CD4-positive, alpha-beta T cell treated with Interferon alpha-2 for 1 hour (primary cell): ENCODE results near the gene PARVB.

ENCODE experiments used
- DNase-seq, 2 donors: peaks; one replicate each; pipeline ENCODE4 v3.0.0-alpha.2; 2020 to 2022

Gene PARVB

GRCh38 chr22:44137415-44137814 lies 113.3 kb downstream of the PARVB start:
- DNase-seq = no peak

GRCh38 chr22:44139773-44140172 lies 115.7 kb downstream of the PARVB start:
- no peak for DNase-seq

DNA sequence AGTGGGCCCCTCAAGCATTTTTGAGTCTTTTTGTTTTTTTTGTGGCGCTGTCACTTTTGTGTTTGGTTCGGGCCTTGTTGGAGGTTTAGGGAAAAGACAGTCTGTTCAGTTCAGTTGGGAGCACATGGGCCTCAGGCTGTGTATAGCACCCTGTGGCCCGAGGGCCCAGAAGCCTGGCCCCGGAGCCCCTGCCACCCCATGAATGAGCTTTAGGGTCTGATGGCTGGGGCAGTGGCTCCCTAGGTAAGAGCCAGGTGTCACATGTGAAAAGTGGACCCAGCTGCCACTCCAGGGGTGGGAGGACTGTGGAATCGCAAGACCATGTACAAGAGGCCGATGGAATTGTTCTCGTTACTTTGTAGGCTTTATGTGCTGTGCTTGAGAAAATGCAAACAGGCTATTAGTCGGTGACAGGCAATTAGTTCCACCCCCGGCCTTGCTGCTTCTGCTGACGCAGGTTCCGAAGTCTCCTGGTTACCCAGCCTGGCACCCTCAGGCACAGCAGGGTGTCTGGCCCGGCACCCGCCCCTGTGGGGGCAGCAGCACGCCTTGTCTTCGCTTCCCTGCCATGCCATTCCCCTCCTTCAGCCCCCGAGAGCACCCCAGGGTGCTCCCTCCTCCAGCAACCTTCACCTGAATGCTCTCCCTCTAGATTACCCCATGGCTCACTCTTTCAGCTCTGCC lies 118.5 kb downstream of the PARVB start:
- no peak for DNase-seq

GRCh38 chr22:44143105-44143474 lies 119.0 kb downstream of the PARVB start:
- DNase-seq = no peak

DNA sequence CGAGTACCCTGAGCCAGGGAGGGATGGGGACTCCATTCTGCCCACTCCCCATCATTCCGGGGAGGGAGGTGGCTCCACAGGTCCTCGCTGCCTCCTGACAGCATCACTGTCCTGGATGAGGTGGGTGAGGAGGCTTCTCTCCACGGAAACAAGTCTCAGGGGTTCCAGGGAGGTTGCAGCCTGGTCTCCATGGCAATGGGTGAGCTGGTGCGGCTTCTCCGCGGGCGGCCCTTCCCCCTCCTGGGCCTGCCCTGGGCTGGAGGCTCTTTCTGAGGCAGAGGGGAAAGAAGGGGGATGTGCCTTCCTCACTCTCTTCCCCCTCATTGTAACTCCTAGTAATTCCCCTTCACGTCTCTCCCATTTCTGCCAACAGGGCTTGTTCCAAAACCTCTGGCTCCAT lies 119.5 kb downstream of the PARVB start:
- DNase-seq = no peak

GRCh38 chr22:44144046-44144569 lies 120.0 kb downstream of the PARVB start:
- no peak for DNase-seq

DNA sequence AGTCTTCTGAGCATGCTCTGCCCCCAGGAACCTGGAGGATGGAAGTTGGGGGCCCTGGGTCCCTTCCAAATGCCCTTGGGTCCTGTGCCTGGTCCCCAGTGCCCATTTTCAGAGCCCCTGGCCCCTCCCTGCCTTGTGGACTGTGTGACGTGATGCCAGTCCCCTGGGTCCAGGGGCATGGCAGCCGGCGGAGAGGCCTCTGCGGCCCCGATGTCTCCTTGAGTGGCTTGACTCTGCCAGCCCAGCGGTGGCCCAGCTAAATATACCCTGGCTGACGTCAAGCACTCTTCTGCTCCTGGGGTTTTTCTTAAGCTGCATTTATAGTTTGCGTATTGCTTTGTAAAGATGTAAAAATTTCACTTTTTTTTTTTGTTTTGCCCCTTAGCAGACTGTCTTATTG lies 121.4 kb downstream of the PARVB start:
- DNase-seq = no peak

GRCh38 chr22:44146088-44146861 lies 122.2 kb downstream of the PARVB start:
- DNase-seq = no peak

GRCh38 chr22:44147008-44147645 lies 123.0 kb downstream of the PARVB start:
- no peak for DNase-seq

- DNase-seq = no peak
These were observed 123.9 kb downstream of the PARVB start for GRCh38 chr22:44147821-44148574.

DNA sequence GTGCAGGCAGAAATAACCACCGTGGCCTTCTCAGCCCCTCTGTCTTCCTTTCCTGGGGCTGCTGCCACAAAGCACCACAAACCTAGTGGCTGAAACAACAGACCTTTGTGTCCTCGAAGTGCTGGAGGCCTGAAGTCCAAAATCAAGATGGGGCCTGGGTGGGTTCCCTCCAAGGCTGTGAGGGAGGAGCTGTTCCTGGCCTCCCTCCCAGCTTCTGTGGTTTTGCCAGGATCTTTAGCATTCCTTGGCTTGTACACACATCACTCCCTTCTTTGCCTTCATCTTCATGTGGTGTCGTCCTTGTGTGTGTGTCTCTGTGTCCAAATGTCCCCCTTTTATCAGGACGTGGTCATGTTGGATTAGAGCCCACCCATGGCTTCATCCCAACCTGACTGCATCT lies 127.6 kb downstream of the PARVB start:
- DNase-seq = no peak

DNA sequence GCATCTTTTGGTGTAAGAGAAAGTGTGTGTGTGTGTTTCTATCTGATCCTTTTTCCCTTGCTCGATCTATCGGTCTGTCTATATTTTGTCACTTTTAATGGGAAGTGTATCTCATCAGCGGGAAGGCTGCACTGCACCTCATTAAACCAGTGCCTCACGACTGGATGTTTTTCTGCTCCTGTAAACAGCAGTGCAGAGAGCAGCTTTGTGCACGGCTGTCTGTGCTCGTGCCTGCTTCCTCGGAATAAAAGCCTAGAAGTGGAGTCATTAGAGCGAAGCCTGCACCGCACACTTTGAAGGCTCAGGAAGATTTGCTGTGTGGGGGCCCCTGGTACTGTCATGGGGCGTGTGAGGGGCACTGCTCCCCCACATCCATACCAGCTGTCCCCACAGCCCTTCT lies 129.6 kb downstream of the PARVB start:
- no peak for DNase-seq

GRCh38 chr22:44154436-44154942 lies 130.4 kb downstream of the PARVB start:
- peak in 1 of 2 donors; percentile 31 for DNase-seq

- DNase-seq = no peak
These were observed 131.0 kb downstream of the PARVB start for GRCh38 chr22:44155115-44155514.

GRCh38 chr22:44157916-44158618 lies 134.0 kb downstream of the PARVB start:
- no peak for DNase-seq

- DNase-seq = no peak
These were observed 134.7 kb downstream of the PARVB start for GRCh38 chr22:44158816-44159215.

GRCh38 chr22:44159221-44159620 lies 135.1 kb downstream of the PARVB start:
- DNase-seq = no peak

- no peak for DNase-seq
These were observed 135.7 kb downstream of the PARVB start for GRCh38 chr22:44159811-44160210.

GRCh38 chr22:44160421-44160820 lies 136.3 kb downstream of the PARVB start:
- DNase-seq = no peak

GRCh38 chr22:44161673-44162072 lies 137.6 kb downstream of the PARVB start:
- DNase-seq = no peak

GRCh38 chr22:44162960-44163359 lies 138.9 kb downstream of the PARVB start:
- DNase-seq = no peak

DNA sequence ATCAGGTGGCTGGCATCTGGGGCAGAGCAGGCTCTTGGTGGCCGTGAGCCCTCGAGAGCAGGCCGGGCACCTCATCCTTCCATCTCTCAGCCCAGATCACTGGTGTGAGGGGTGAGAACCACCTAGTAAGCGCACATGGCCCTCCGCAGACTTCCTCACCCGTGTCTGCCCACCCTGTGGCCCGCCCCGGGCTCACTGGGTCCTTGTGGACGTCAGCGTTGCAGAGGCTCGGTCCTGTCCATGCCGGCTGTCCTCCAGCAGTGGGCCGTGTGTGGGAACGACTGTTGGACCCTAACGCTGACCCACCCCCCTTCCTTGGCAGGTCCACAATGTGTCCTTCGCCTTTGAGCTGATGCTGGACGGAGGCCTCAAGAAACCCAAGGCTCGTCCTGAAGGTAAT lies 139.4 kb downstream of the PARVB start:
- no peak for DNase-seq
